RWPE1 (cell line): ENCODE data around the gene IL17B.
A peak's percentile ranks its signal among the peaks of the same experiment; 100 is the strongest.

Experiments used
- CTCF ChIA-PET: fragments of 350-600 bp; sonication (Branson Sonifier 250); formaldehyde crosslinking; extraction: SDS; loops from one replicate; lab custom pipeline; 2021; lab: Yijun Ruan, JAX
- POLR2A ChIA-PET: fragments of 400-600 bp; formaldehyde crosslinking; extraction: SDS; loops from one replicate; lab custom pipeline; 2020; ENCODE audit warnings: antibody characterized with exemption; ENCODE audit not compliant: low non-redundant PET; lab: Yijun Ruan, JAX
- DNase-seq: peaks from one replicate; pipeline ENCODE4 v3.0.0; 2012; ENCODE audit warnings: low spot score
- H3K27ac ChIP-seq: fragments of 450-650 bp; 2 replicates; pipeline ENCODE4 v1.5.1; 2017
- TF ChIP-seq, protein P1 (sequence below): fragments of 450-650 bp; conservative IDR thresholded peaks from 2 replicates; pipeline ENCODE4 v1.5.1; 2017; ENCODE audit warnings: low read depth, mild to moderate bottlenecking

Gene IL17B

DNA sequence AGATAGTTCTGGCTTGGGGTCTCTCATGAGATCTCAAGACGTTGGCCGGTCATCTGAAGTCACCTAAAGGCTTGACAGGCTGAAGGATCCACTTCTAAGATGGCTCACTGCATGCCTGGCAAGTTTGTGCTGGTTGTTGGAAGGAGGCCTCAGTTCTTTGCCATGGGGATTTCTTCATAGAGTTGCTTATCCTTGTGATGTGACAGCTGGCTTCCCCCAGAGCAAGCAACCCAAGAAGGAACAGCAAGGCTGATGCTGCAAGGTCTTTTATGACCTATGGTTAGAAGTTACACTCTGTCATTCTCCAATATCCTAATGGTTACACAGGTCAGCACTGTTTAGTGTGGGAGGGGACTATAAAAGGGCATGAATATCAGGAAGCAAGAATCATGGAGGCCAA lies 54.5 kb downstream of the IL17B start:
- CTCF ChIA-PET: interaction anchor here (0.7 to 1.6 kb wide), 4 partner anchors 8 to 236 kb away, joined by 3 to 15 read pairs (median 4); no protein-coding TSS in a partner anchor
- DNase-seq: no peak
- H3K27ac ChIP-seq: peak overlapping the region; percentile 57
- POLR2A ChIA-PET: interaction anchor here (1.2 to 1.3 kb wide), 2 partner anchors 20 to 24 kb away, joined by 3 to 7 read pairs; partner anchors contain the start of gene GRPEL2
- TF ChIP-seq, protein P1, sequence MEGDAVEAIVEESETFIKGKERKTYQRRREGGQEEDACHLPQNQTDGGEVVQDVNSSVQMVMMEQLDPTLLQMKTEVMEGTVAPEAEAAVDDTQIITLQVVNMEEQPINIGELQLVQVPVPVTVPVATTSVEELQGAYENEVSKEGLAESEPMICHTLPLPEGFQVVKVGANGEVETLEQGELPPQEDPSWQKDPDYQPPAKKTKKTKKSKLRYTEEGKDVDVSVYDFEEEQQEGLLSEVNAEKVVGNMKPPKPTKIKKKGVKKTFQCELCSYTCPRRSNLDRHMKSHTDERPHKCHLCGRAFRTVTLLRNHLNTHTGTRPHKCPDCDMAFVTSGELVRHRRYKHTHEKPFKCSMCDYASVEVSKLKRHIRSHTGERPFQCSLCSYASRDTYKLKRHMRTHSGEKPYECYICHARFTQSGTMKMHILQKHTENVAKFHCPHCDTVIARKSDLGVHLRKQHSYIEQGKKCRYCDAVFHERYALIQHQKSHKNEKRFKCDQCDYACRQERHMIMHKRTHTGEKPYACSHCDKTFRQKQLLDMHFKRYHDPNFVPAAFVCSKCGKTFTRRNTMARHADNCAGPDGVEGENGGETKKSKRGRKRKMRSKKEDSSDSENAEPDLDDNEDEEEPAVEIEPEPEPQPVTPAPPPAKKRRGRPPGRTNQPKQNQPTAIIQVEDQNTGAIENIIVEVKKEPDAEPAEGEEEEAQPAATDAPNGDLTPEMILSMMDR: no peak
